Heart left ventricle (tissue), 16 donors: ENCODE data around the gene CTDSP2. TPM values are rescaled to one million over a fixed set of nuclear protein-coding genes. Genes with fewer than 3 reads are reported as not detected.
"Not testable (repeated sequence)": the region's sequence is repeated elsewhere in the genome, so short reads cannot be mapped to it uniquely, and the experiment has no call there.

ENCODE experiments used
- ATAC-seq, 4 donors: fragments of 200-7000 bp; cut with Tn5 transposase; one replicate each; pipeline ENCODE4 v1.9.1; 2020 to 2022; ENCODE audit warnings: moderate library complexity in 4 of 4, mild to moderate bottlenecking in 3 of 4, moderate number of reproducible peaks in 1 of 4
- DNase-seq, 5 donors: peaks; one replicate each; pipeline ENCODE4 v3.0.0-alpha.2; 2020
- H3K27ac ChIP-seq, 12 donors: fragments of 200-600 bp; sonication (generic) in 4 of 12; one replicate each; pipeline versions ENCODE4 v1.5.0 to v1.8.0; 2016 to 2022; ENCODE audit warnings: mild to moderate bottlenecking in 2 of 12
- H3K27me3 ChIP-seq, 9 donors: fragments of 200-600 bp; sonication (generic) in 2 of 9; one replicate each; pipeline versions ENCODE4 v1.5.1 to v1.8.0; 2016 to 2022; ENCODE audit warnings: mild to moderate bottlenecking in 3 of 9
- H3K36me3 ChIP-seq, 9 donors: fragments of 200-600 bp; sonication (generic) in 2 of 9; one replicate each; pipeline versions ENCODE4 v1.5.0 to v1.8.0; 2018 to 2022; ENCODE audit warnings: mild to moderate bottlenecking in 2 of 9
- H3K4me1 ChIP-seq, 12 donors: fragments of 200-600 bp; sonication (generic) in 4 of 12; one replicate each; pipeline versions ENCODE4 v1.5.0 to v1.8.0; 2016 to 2022; ENCODE audit warnings: mild to moderate bottlenecking in 3 of 12
- H3K4me3 ChIP-seq, 12 donors: fragments of 200-600 bp; sonication (generic) in 4 of 12; one replicate each; pipeline versions ENCODE4 v1.5.0 to v1.8.0; 2017 to 2022; ENCODE audit warnings: mild to moderate bottlenecking in 9 of 12, moderate library complexity in 4 of 12
- H3K9me3 ChIP-seq, 12 donors: fragments of 200-600 bp; sonication (generic) in 4 of 12; one replicate each; pipeline versions ENCODE4 v1.5.0 to v1.8.0; 2016 to 2022; ENCODE audit warnings: mild to moderate bottlenecking in 1 of 12
- POLR2A ChIP-seq, 2 donors: fragments of 450-650 bp; IDR thresholded peaks; one replicate each; pipeline ENCODE4 v1.6.1; 2017; ENCODE audit warnings: antibody characterized with exemption in 2 of 2, mild to moderate bottlenecking in 2 of 2, moderate library complexity in 2 of 2
- WGBS, 4 donors: extraction: QIAGEN DNeasy Blood & Tissue Kit in 2 of 4; methylation state at CpG; one replicate each; pipeline versions ENCODE4 v1.1.5 to v1.1.7; 2013 to 2018; 5-methylcytosine and 5-hydroxymethylcytosine counted together
- intact Hi-C, 10 donors: fragments of 100-400 bp; cut with DNase I; formaldehyde crosslinking; loops; one replicate each; pipeline versions ENCODE4 v1.11.1 to v1.14.2; 2022
- polyA plus RNA-seq, 2 donors: library from polyadenylated mRNA; stranded (reverse); fragments of 200-250 nt; gene quantifications; one replicate each; pipeline ENCODE4 v1.2.3, GENCODE V29; 2013
- total RNA-seq, 9 donors: library from RNA; depleted of rRNA in 2 of 9; stranded (reverse); fragments of >200 nt in 2 of 9; fragmentation: NEBNext Ultra II Directional in 3 of 9; extraction: Animal tissue kit (Norgen Biotek cat#: 25700) in 3 of 9; gene quantifications; one replicate each; pipeline versions ENCODE4 v1.1.0 to v1.2.4, GENCODE V29; 2016 to 2023
- TF ChIP-seq, protein P1 (sequence below), 12 donors: fragments of 200-600 bp; sonication (generic) in 4 of 12; IDR thresholded peaks; one replicate each; pipeline versions ENCODE4 v1.5.0 to v1.8.0; 2018 to 2022; ENCODE audit warnings: antibody characterized with exemption in 12 of 12, mild to moderate bottlenecking in 5 of 12
- donor health status: ischemic (EF 13 %, LVEDD 7.1; RV severe dilation, severe dysfunction).
- donor health status: healthy with polysubstance abuse.
- donor health status: DM: no; HTN: yes; CAD: no.
- donor health status: DM: no; HTN: no; CAD: no.
- donor health status: ischemic (EF 25% LVEDD 6.9; RV normal size, moderate dysfunction).
- donor health status: ischemic (EF 25% LVEDD 5.7; RV mildly dilated, moderate dysfunction).
- donor health status: healthy.
- donor health status: DM: yes; HTN: yes; CAD: no.
- donor health status: ischemic (EF 35%, LVEDD 5.7; RV mildly dilated, moderate dysfunction).
- donor health status: nonischemic (EF 11% LVEDD 7.7; RV severe dilation, severe dysfunction).
- donor health status: DM: yes; HTN: yes; CAD: no.
- donor health status: PGD.
- donor health status: ischemic (EF 29% LVEDD 5.4; RV normal size, mild dysfunction).
- donor health status: nonischemic (EF 23%, LVEDD 6.1; RV moderate dilation, normal function).

The CTDSP2 gene
- total and polyA plus RNA-seq, 11 donors: 28.0 to 191 (median 82.9) TPM

DNA sequence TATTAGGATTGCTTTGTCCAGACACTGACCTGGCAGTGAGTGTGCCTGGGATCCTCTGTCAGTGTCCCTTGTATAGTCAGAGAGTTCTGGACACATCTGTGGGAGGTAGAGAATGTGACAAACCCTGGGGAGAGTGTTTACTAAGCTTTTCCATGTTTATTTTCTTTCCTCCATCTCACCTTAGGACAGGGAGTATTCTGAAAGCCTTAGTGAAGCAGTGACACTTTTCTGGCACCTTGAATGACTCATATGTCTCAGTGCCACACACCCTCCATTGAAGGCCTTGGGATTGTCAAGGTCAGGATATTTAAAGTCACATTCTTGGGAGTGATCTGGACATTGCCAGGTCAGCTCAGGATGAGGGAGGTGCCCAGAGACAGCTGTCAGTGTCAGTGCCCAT, 34.9 kb upstream of the CTDSP2 start:
- DNase-seq (no peak), ATAC-seq (peak; percentile 62 to 94 (median 86))
- intact Hi-C loops: no loop called here
- peaks cover 0 to 10% (median 0%) of the 10 kb centered on the region in 12 donors for H3K9me3 ChIP-seq
- no peaks in the 10 kb centered on the region for H3K27me3 ChIP-seq
- H3K4me3 ChIP-seq: no peak overlapping the region
- H3K27ac ChIP-seq: peak overlapping the region; percentile 40 to 90 (median 70)
- peaks cover 0 to 19% (median under 1%) of the 10 kb centered on the region in 12 donors for H3K4me1 ChIP-seq
- TF ChIP-seq POLR2A (IDR thresholded peaks at IDR 0.05): no peak
- TF ChIP-seq, protein P1, sequence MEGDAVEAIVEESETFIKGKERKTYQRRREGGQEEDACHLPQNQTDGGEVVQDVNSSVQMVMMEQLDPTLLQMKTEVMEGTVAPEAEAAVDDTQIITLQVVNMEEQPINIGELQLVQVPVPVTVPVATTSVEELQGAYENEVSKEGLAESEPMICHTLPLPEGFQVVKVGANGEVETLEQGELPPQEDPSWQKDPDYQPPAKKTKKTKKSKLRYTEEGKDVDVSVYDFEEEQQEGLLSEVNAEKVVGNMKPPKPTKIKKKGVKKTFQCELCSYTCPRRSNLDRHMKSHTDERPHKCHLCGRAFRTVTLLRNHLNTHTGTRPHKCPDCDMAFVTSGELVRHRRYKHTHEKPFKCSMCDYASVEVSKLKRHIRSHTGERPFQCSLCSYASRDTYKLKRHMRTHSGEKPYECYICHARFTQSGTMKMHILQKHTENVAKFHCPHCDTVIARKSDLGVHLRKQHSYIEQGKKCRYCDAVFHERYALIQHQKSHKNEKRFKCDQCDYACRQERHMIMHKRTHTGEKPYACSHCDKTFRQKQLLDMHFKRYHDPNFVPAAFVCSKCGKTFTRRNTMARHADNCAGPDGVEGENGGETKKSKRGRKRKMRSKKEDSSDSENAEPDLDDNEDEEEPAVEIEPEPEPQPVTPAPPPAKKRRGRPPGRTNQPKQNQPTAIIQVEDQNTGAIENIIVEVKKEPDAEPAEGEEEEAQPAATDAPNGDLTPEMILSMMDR (IDR thresholded peaks at IDR 0.05): no peak
- no peaks in the 10 kb centered on the region for H3K36me3 ChIP-seq

DNA sequence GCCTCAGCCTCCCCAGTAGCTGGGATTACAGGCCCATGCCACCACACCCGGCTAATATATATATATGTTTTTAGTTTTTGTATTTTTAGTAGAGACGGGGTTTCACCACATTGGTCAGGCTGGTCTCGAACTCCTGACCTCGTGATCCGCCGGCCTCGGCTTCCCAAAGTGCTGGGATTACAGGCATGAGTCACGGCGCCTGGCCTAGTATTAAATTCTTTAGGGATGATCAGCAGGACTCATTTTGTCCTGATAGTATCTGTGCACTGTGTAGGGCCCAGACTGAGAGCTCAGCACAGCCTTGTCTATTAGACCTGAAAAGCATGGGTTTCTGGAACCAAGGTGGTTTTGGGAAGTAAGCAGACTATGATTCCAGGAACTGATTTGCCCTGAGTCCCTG, 34.5 kb upstream of the CTDSP2 start:
- H3K36me3 ChIP-seq, intact Hi-C loops, DNase-seq, H3K27me3 ChIP-seq, H3K4me3 ChIP-seq: not testable (repeated sequence)
- Histone ChIP-seq H3K27ac (peak overlapping the region; percentile 40 to 90 (median 70)), H3K9me3 (peaks cover 0 to 10% (median 0%) of the 10 kb centered on the region in 12 donors), H3K4me1 (peaks cover 0 to 19% (median 4%) of the 10 kb centered on the region in 12 donors)
- ATAC-seq: peak; percentile 43 to 71 (median 56)
- WGBS, 4 donors: 78 to 89% (median 84%) methylated on average over 9 of the region's 9 CpGs

DNA sequence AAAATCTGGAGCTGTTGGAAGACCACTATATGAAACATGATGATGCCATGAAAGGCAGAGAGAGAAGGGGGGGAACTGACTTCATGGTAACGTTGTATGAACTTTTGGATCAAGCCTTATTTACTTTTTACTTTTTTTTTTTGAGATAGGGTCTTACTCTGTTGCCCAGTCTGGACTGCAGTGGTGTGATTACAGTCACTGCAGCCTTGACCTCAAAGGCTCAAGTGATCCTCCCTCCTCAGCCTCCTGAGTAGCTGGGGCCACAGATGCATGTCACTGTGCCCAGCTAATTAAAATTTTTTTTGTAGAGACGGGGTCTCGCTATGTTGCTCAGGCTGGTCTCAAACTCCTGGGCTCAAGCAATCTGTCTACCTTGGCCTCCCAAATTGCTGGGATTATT, 31.3 kb upstream of the CTDSP2 start:
- Histone ChIP-seq H3K27me3 (no peaks in the 10 kb centered on the region), H3K27ac (no peak overlapping the region), H3K4me1 (peaks cover 0 to 39% (median 24%) of the 10 kb centered on the region in 12 donors), H3K4me3 (no peak overlapping the region), H3K9me3 (no peaks in the 10 kb centered on the region), H3K36me3 (no peaks in the 10 kb centered on the region)
- DNase-seq (no peak), ATAC-seq (no peak)
- TF ChIP-seq, protein P1 (IDR thresholded peaks at IDR 0.05): no peak
- TF ChIP-seq POLR2A (IDR thresholded peaks at IDR 0.05): no peak
- WGBS, 4 donors: 89 to 96% (median 91%) methylated on average over 3 of the region's 3 CpGs
- intact Hi-C loops: no loop called here

DNA sequence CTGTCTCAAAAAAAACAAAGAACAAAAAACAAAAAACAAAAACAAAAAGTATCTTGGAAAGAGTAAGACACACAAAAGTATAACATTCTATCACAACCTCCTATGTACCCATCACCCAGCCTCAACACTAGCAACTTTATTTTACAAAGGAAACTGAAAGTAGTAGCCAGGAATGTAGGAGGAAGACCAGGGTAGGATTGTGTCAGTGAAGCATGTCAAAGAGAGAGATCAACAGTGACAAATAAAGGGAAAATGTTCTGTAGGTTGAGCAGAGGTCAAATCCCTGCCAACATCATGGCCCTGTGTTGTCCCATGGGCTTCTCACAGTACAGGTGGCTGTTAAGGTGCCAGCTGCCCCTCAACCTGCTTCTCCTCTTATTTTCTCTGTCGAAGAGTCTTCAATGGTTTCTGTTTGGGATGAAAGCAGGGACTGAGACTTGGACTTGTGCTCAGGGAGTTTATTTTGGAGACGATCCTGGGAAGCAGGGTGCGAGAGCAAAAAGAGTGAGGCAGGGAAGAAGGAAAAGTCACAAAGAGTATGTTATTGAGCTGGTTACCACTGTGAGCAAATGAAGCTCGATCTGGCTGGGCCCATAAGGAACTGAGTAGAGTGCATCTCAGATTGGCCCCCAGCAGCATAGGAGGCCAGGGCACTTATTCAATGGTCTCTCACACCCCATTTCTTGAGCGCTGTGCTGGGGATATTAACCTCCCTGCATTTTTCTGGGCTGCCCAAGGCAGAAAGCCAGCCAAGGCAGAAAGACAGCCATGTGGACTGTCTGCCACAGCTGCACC, 29.4 kb upstream of the CTDSP2 start:
- no peaks in the 10 kb centered on the region for H3K36me3 ChIP-seq
- H3K4me3 ChIP-seq: no peak overlapping the region
- H3K9me3 ChIP-seq: no peaks in the 10 kb centered on the region
- peak overlapping the region in 4 of 12 donors; percentile 22 to 60 (median 35) for H3K27ac ChIP-seq
- intact Hi-C loops: no loop called here
- ATAC-seq (no peak), DNase-seq (no peak)
- H3K27me3 ChIP-seq: no peaks in the 10 kb centered on the region
- 64 to 82% (median 68%) methylated on average over 5 of the region's 5 CpGs for WGBS, 4 donors
- TF ChIP-seq POLR2A (IDR thresholded peaks at IDR 0.05): no peak
- TF ChIP-seq, protein P1 (IDR thresholded peaks at IDR 0.05): no peak
- peaks cover 0 to 29% (median 24%) of the 10 kb centered on the region in 12 donors for H3K4me1 ChIP-seq
